Upper lobe of left lung (tissue), 6 donors: ENCODE results near the gene GRID1. TPM values are rescaled to one million over a fixed set of nuclear protein-coding genes. Genes with fewer than 3 reads are reported as not detected.
A peak's percentile ranks its signal among the peaks of the same experiment; 100 is the strongest.

Source experiments
- ATAC-seq, 2 donors: fragments of 200-7000 bp; cut with Tn5 transposase; one replicate each; pipeline ENCODE4 v1.9.1; 2022; ENCODE audit warnings: mild to moderate bottlenecking in 2 of 2, moderate library complexity in 2 of 2; ENCODE audit not compliant: low FRiP score in 2 of 2
- DNase-seq, 2 donors: peaks; one replicate each; pipeline ENCODE4 v3.0.0-alpha.2; 2019 to 2020
- H3K27ac ChIP-seq, 4 donors: fragments of 200-600 bp; sonication (generic); one replicate each; pipeline ENCODE4 v1.5.1; 2016 to 2019
- H3K27me3 ChIP-seq, 4 donors: fragments of 200-600 bp; sonication (generic); one replicate each; pipeline ENCODE4 v1.5.1; 2017 to 2019
- H3K36me3 ChIP-seq, 4 donors: fragments of 200-600 bp; sonication (generic); one replicate each; pipeline ENCODE4 v1.5.1; 2016 to 2019
- H3K4me1 ChIP-seq, 4 donors: fragments of 200-600 bp; sonication (generic); one replicate each; pipeline ENCODE4 v1.5.1; 2018 to 2019
- H3K4me3 ChIP-seq, 4 donors: fragments of 200-600 bp; sonication (generic); one replicate each; pipeline ENCODE4 v1.5.1; 2017 to 2019; ENCODE audit warnings: mild to moderate bottlenecking in 2 of 4, moderate library complexity in 1 of 4
- H3K9me3 ChIP-seq, 4 donors: fragments of 200-600 bp; sonication (generic); one replicate each; pipeline ENCODE4 v1.5.1; 2018 to 2019
- EP300 ChIP-seq, 4 donors: sonication (generic); formaldehyde crosslinking; IDR thresholded peaks; one replicate each; pipeline ENCODE4 v1.5.1; 2017; ENCODE audit warnings: antibody characterized with exemption in 4 of 4, control low read depth in 2 of 4
- POLR2A ChIP-seq, 4 donors: fragments of 450-650 bp; IDR thresholded peaks; one replicate each; pipeline ENCODE4 v1.5.1; 2016 to 2017; ENCODE audit warnings: antibody characterized with exemption in 4 of 4, mild to moderate bottlenecking in 2 of 4
- POLR2AphosphoS5 ChIP-seq, 2 donors: sonication (generic); formaldehyde crosslinking; IDR thresholded peaks; one replicate each; pipeline ENCODE4 v1.5.1; 2017; ENCODE audit warnings: antibody characterized with exemption in 2 of 2
- WGBS, 2 donors: methylation state at CpG; one replicate each; pipeline ENCODE4 v1.1.5; 2017 to 2018; 5-methylcytosine and 5-hydroxymethylcytosine counted together
- total RNA-seq, 6 donors: library from RNA; depleted of rRNA in 4 of 6; stranded (reverse); fragments of >200 nt in 4 of 6; gene quantifications; one replicate each; pipeline versions ENCODE4 v1.1.0 to v1.2.1, GENCODE V29; 2016 to 2021
- TF ChIP-seq, protein P1 (sequence below), 6 experiments: fragments of 450-650 bp in 4 of 6; fragments of 200-600 bp in 2 of 6; sonication (generic) in 2 of 6; IDR thresholded peaks; one replicate each; pipeline ENCODE4 v1.5.1; 2016 to 2019; ENCODE audit warnings: antibody characterized with exemption in 6 of 6
- donor health status: DM: no; HTN: no; CAD: no; lungs with moderate emphysema.
- donor health status: DM: no; HTN: yes; CAD: no; lungs with severe emphysema.

The GRID1 gene
- total RNA-seq, 6 donors from 2014 or later, result 1.5 to 5.2 (median 3.2) TPM

DNA sequence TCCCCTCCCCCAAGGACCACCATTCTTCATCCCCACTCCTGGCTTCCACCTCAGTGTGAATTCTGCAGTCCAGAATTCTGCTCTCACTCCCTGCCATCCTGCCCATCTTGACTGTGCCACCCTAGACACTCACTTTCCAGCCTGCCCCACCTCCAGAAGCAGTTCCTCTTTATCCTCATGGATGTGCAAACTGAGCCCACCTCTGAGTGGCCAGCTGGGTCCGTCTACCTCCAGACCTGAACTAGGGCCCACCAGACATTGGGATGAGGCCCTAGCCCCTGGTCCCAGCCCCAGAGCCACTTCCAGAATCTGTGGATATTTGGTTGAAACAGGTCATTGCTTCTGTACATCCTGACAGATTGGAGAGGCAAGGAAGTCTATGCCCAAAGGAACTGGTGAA lies 58.5 kb downstream of the GRID1 start:
- no peak overlapping the region for H3K4me3 ChIP-seq
- 57 to 67% methylated on average over 1 of the region's 1 CpG for WGBS, 2 donors
- DNase-seq (peak in 1 of 2 donors; percentile 11), ATAC-seq (no peak)
- TF ChIP-seq, protein P1, sequence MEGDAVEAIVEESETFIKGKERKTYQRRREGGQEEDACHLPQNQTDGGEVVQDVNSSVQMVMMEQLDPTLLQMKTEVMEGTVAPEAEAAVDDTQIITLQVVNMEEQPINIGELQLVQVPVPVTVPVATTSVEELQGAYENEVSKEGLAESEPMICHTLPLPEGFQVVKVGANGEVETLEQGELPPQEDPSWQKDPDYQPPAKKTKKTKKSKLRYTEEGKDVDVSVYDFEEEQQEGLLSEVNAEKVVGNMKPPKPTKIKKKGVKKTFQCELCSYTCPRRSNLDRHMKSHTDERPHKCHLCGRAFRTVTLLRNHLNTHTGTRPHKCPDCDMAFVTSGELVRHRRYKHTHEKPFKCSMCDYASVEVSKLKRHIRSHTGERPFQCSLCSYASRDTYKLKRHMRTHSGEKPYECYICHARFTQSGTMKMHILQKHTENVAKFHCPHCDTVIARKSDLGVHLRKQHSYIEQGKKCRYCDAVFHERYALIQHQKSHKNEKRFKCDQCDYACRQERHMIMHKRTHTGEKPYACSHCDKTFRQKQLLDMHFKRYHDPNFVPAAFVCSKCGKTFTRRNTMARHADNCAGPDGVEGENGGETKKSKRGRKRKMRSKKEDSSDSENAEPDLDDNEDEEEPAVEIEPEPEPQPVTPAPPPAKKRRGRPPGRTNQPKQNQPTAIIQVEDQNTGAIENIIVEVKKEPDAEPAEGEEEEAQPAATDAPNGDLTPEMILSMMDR (IDR thresholded peaks at IDR 0.05), result no peak
- TF ChIP-seq POLR2AphosphoS5 (IDR thresholded peaks at IDR 0.05) (no peak), EP300 (IDR thresholded peaks at IDR 0.05) (no peak), POLR2A (IDR thresholded peaks at IDR 0.05) (no peak)
- H3K36me3 ChIP-seq, result no peaks in the 10 kb centered on the region
- no peaks in the 10 kb centered on the region for H3K9me3 ChIP-seq
- no peaks in the 10 kb centered on the region for H3K4me1 ChIP-seq
- no peak overlapping the region for H3K27ac ChIP-seq
- no peaks in the 10 kb centered on the region for H3K27me3 ChIP-seq

DNA sequence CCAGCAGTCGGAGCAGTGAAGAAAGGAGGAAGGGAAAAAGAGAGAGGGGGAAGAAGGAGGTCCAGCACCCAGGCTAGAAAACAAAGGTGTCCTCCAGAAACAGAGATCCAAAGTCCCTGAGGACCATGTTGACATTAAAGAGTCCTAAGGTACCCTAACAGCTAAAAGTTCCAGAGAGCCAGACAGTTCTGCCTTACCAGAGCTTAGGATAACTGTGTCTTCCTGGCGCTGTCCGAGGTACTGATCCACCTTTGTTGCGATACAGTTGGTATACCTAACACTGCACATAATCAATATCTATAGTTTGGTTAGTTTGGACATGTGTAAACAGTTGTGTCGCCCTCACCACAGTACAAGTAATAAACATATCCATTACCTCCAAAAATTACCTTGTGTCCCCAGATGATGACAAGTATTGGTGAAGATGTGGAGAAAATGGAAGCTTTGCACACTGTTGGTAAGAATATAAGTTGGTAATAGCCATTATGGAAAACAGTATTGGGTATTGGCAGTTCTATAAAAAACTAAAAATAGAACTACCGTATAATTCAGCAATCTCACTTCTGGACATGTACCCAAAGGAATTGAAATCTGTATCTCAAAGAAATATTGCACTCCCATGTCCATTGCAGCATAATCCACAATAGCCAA lies 59.8 kb downstream of the GRID1 start:
- DNase-seq, result no peak
- no peak overlapping the region for H3K27ac ChIP-seq
- H3K9me3 ChIP-seq, result no peaks in the 10 kb centered on the region
- no peak for ATAC-seq
- no peaks in the 10 kb centered on the region for H3K27me3 ChIP-seq
- no peak overlapping the region for H3K4me3 ChIP-seq
- no peak for TF ChIP-seq EP300 (IDR thresholded peaks at IDR 0.05)
- TF ChIP-seq POLR2A (IDR thresholded peaks at IDR 0.05), result no peak
- TF ChIP-seq POLR2AphosphoS5 (IDR thresholded peaks at IDR 0.05), result no peak
- WGBS, 2 donors, result 36 to 40% methylated on average over 6 of the region's 6 CpGs
- H3K4me1 ChIP-seq, result no peaks in the 10 kb centered on the region
- no peaks in the 10 kb centered on the region for H3K36me3 ChIP-seq

DNA sequence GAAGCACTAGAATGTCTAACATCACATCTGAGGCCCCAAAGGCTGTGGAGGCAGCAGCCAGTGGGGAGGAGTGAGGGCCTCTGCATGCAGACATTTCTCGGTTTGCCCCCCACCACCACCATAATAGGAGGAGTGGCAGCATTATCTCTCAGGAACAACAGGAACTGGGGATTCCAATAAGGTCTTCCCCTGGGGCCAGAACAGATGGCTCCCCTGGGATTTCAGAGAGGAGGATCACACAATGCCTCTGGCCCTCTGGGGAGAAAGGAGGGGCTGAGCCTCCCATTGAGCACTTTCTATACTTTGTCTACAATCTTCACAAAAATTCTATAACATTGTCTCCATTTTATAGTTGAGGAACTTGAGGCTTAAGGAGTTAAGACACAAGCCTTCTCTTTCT lies 61.1 kb downstream of the GRID1 start:
- Histone ChIP-seq H3K27me3 (no peaks in the 10 kb centered on the region), H3K27ac (no peak overlapping the region), H3K4me3 (no peak overlapping the region), H3K4me1 (no peaks in the 10 kb centered on the region), H3K9me3 (no peaks in the 10 kb centered on the region), H3K36me3 (no peaks in the 10 kb centered on the region)
- WGBS, 2 donors, result 20 to 58% methylated on average over 1 of the region's 1 CpG
- DNase-seq (no peak), ATAC-seq (no peak)
- no peak for TF ChIP-seq POLR2AphosphoS5 (IDR thresholded peaks at IDR 0.05)
- no peak for TF ChIP-seq EP300 (IDR thresholded peaks at IDR 0.05)
- TF ChIP-seq, protein P1 (IDR thresholded peaks at IDR 0.05), result no peak
- no peak for TF ChIP-seq POLR2A (IDR thresholded peaks at IDR 0.05)

DNA sequence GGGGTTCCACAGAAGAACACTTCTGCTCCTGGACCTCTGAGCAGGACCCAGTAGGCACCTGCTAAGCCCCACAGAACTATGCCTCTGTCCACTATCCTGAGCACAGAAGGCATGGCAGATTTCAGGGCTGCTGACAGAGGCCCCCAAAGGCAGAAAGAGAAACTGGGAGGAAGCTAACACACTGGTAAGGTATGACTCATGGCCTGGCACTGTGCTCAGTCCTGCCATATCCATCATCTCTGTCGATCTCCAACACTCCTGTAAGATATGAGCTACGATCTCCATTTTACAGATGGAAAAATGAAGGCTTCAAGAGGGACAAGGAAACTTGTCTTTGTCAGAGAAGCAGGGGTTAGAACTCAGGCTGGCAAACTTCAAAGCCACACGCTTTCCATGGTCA lies 62.2 kb downstream of the GRID1 start:
- Histone ChIP-seq H3K4me1 (no peaks in the 10 kb centered on the region), H3K27me3 (no peaks in the 10 kb centered on the region), H3K27ac (no peak overlapping the region), H3K4me3 (no peak overlapping the region), H3K9me3 (no peaks in the 10 kb centered on the region), H3K36me3 (no peaks in the 10 kb centered on the region)
- TF ChIP-seq EP300 (IDR thresholded peaks at IDR 0.05) (no peak), POLR2A (IDR thresholded peaks at IDR 0.05) (no peak), POLR2AphosphoS5 (IDR thresholded peaks at IDR 0.05) (no peak)
- TF ChIP-seq, protein P1 (IDR thresholded peaks at IDR 0.05), result no peak
- no peak for DNase-seq
- no peak for ATAC-seq
- 81 to 87% methylated on average over 3 of the region's 3 CpGs for WGBS, 2 donors

DNA sequence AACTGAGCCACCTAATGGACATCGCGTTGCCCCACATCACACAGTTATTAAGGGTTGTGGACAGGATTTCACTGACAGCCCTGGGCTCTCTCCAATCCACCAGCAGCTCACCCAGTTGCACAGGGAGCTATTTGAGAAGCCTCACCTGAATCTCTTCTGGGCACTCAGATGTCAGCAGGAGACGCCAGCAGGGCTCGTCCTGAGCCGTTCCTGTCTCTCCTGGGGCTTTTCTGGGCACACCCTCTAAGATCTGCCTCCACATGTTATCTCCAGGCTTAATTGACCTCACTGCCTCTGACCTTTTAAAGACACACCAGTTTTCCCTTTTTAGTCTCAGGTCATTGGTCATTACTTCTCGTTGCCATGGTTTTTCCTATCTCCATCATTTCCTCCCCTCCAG lies 63.0 kb downstream of the GRID1 start:
- ATAC-seq (no peak), DNase-seq (peak in 1 of 2 donors; percentile 12)
- TF ChIP-seq, protein P1 (IDR thresholded peaks at IDR 0.05), result no peak
- TF ChIP-seq POLR2AphosphoS5 (IDR thresholded peaks at IDR 0.05), result no peak
- no peak for TF ChIP-seq EP300 (IDR thresholded peaks at IDR 0.05)
- no peak for TF ChIP-seq POLR2A (IDR thresholded peaks at IDR 0.05)
- H3K27me3 ChIP-seq, result no peaks in the 10 kb centered on the region
- H3K9me3 ChIP-seq, result no peaks in the 10 kb centered on the region
- WGBS, 2 donors, result 59 to 70% methylated on average over 6 of the region's 6 CpGs
- no peaks in the 10 kb centered on the region for H3K36me3 ChIP-seq
- H3K4me1 ChIP-seq, result no peaks in the 10 kb centered on the region
- H3K4me3 ChIP-seq, result no peak overlapping the region
- no peak overlapping the region for H3K27ac ChIP-seq
